Right atrium auricular region (tissue), 2 donors: Measurements from ENCODE around the gene SNTN. TPM values are rescaled to one million over a fixed set of nuclear protein-coding genes. Genes with fewer than 3 reads are reported as not detected.

ENCODE experiments used
- DNase-seq: peaks from one replicate; pipeline ENCODE4 v3.0.0-alpha.2; 2019; ENCODE audit warnings: low spot score
- H3K27ac ChIP-seq, 2 donors: fragments of 200-600 bp; sonication (generic); 1 replicate in 1 of 2; 2 replicates in 1 of 2; pipeline ENCODE4 v1.5.1; 2016 to 2019
- H3K27me3 ChIP-seq, 2 donors: fragments of 200-600 bp; sonication (generic); one replicate each; pipeline versions ENCODE4 v1.5.1 to v1.6.0; 2017 to 2019
- H3K36me3 ChIP-seq: fragments of 200-600 bp; sonication (generic); one replicate; pipeline ENCODE4 v1.5.1; 2016
- H3K4me1 ChIP-seq, 2 donors: fragments of 200-600 bp; sonication (generic); one replicate each; pipeline versions ENCODE4 v1.5.1 to v1.6.0; 2017 to 2019
- H3K4me3 ChIP-seq, 2 donors: fragments of 200-600 bp; sonication (generic); 1 replicate in 1 of 2; 2 replicates in 1 of 2; pipeline ENCODE4 v1.5.1; 2017 to 2019; ENCODE audit warnings: mild to moderate bottlenecking in 1 of 2, moderate library complexity in 1 of 2
- H3K9me3 ChIP-seq, 2 donors: fragments of 200-600 bp; sonication (generic); one replicate each; pipeline ENCODE4 v1.5.1; 2019
- CTCF ChIP-seq, 2 donors: fragments of 200-600 bp; sonication (generic); IDR thresholded peaks; one replicate each; pipeline ENCODE4 v1.5.1; 2019; ENCODE audit warnings: antibody characterized with exemption in 2 of 2
- total RNA-seq, 2 donors: library from RNA; depleted of rRNA; stranded (reverse); fragments of >200 nt; gene quantifications; one replicate each; pipeline ENCODE4 v1.1.0, GENCODE V29; 2016

SNTN gene
- total RNA-seq, 2 donors from 2014 or later = not detected

- no peak overlapping the region for H3K27ac ChIP-seq
- no peaks in the 10 kb centered on the region for H3K9me3 ChIP-seq
- no peak for DNase-seq
- TF ChIP-seq CTCF (IDR thresholded peaks at IDR 0.05) = no peak
- H3K27me3 ChIP-seq = no peaks in the 10 kb centered on the region
- H3K4me3 ChIP-seq = no peak overlapping the region
- H3K36me3 ChIP-seq = no peaks in the 10 kb centered on the region
- H3K4me1 ChIP-seq = no peaks in the 10 kb centered on the region
These were observed 8.8 kb downstream of the SNTN start for GRCh38 chr3:63661242-63661641.

GRCh38 chr3:63662011-63662410 lies 9.5 kb downstream of the SNTN start:
- Histone ChIP-seq H3K4me1 (no peaks in the 10 kb centered on the region), H3K27ac (no peak overlapping the region), H3K4me3 (no peak overlapping the region), H3K36me3 (no peaks in the 10 kb centered on the region), H3K27me3 (no peaks in the 10 kb centered on the region), H3K9me3 (no peaks in the 10 kb centered on the region)
- DNase-seq = no peak
- no peak for TF ChIP-seq CTCF (IDR thresholded peaks at IDR 0.05)

- no peak for TF ChIP-seq CTCF (IDR thresholded peaks at IDR 0.05)
- Histone ChIP-seq H3K4me3 (no peak overlapping the region), H3K27ac (no peak overlapping the region), H3K4me1 (no peaks in the 10 kb centered on the region), H3K27me3 (no peaks in the 10 kb centered on the region), H3K36me3 (no peaks in the 10 kb centered on the region), H3K9me3 (no peaks in the 10 kb centered on the region)
- DNase-seq = no peak
These were observed 10.0 kb downstream of the SNTN start for GRCh38 chr3:63662500-63662899.

- H3K4me3 ChIP-seq = no peak overlapping the region
- no peak for TF ChIP-seq CTCF (IDR thresholded peaks at IDR 0.05)
- no peaks in the 10 kb centered on the region for H3K4me1 ChIP-seq
- DNase-seq = no peak
- no peaks in the 10 kb centered on the region for H3K27me3 ChIP-seq
- no peaks in the 10 kb centered on the region for H3K9me3 ChIP-seq
- H3K36me3 ChIP-seq = no peaks in the 10 kb centered on the region
- no peak overlapping the region for H3K27ac ChIP-seq
These were observed 18.1 kb downstream of the SNTN start for GRCh38 chr3:63670544-63670943.

GRCh38 chr3:63673111-63673510 lies 20.6 kb downstream of the SNTN start:
- Histone ChIP-seq H3K27ac (no peak overlapping the region), H3K4me1 (no peaks in the 10 kb centered on the region), H3K36me3 (no peaks in the 10 kb centered on the region), H3K27me3 (no peaks in the 10 kb centered on the region), H3K4me3 (no peak overlapping the region), H3K9me3 (no peaks in the 10 kb centered on the region)
- TF ChIP-seq CTCF (IDR thresholded peaks at IDR 0.05) = no peak
- DNase-seq = no peak

- H3K36me3 ChIP-seq = no peaks in the 10 kb centered on the region
- no peak for TF ChIP-seq CTCF (IDR thresholded peaks at IDR 0.05)
- no peak overlapping the region for H3K27ac ChIP-seq
- no peaks in the 10 kb centered on the region for H3K4me1 ChIP-seq
- no peaks in the 10 kb centered on the region for H3K9me3 ChIP-seq
- H3K4me3 ChIP-seq = no peak overlapping the region
- no peaks in the 10 kb centered on the region for H3K27me3 ChIP-seq
- no peak for DNase-seq
These were observed 22.1 kb downstream of the SNTN start for GRCh38 chr3:63674586-63674985.
